HG03135 (cell line): ENCODE data around the gene EME2.

Experiments used
- ATAC-seq: cut with Tn5 transposase; IDR thresholded peaks from one replicate; pipeline ENCODE4 v1.9.1; 2021; ENCODE audit warnings: mild to moderate bottlenecking, moderate library complexity; ENCODE audit not compliant: unreplicated experiment

EME2 gene

GRCh38 chr16:1817716-1818115 lies 45.1 kb downstream of the EME2 start:
- no peak for ATAC-seq

GRCh38 chr16:1818204-1818872 lies 45.7 kb downstream of the EME2 start:
- no peak for ATAC-seq

GRCh38 chr16:1818873-1819525 lies 46.4 kb downstream of the EME2 start:
- no peak for ATAC-seq

- ATAC-seq: no peak
Observed at GRCh38 chr16:1819611-1820010, 47.0 kb downstream of the EME2 start.

DNA sequence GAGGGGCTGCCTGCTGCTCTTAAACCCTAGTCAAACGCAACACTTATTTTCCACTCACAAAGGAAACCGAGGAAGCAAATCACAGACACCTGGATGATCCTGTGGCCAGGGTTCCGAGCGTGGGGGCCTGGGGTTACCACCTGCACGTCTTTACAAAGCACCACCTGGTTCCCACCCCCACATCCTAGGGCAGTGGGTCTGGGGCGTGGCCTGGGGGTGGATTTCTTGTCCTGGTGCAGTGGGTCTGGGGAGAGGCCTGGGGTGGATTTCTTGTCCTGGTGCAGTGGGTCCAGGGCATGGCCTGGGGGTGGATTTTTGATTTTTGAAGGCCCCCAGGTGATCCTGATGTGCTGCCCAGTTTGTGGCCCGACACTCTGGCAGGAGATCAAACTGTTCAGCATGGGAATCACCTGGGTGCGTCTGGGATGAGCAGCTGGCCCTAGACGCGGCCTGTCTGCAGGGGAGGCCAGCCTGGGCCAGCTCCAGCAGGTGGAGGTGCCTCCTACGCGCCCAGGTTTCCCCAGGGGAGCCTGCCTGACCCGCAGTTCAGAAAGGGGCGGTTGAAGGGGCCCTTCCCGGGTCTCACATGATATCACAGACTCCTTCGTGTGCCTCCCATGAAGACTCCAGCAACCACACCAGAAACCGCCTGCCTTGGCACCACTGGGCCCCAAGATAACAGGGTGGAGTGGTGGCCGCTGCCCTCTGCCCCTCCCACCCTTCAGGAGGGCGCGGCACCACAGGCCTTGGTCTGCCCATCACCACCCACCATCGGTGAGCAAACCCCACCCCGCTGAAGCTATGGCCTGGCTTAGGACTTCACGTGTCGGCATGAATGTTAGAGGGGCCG lies 47.7 kb downstream of the EME2 start:
- no peak for ATAC-seq

GRCh38 chr16:1820946-1821290 lies 48.3 kb downstream of the EME2 start:
- ATAC-seq: no peak

DNA sequence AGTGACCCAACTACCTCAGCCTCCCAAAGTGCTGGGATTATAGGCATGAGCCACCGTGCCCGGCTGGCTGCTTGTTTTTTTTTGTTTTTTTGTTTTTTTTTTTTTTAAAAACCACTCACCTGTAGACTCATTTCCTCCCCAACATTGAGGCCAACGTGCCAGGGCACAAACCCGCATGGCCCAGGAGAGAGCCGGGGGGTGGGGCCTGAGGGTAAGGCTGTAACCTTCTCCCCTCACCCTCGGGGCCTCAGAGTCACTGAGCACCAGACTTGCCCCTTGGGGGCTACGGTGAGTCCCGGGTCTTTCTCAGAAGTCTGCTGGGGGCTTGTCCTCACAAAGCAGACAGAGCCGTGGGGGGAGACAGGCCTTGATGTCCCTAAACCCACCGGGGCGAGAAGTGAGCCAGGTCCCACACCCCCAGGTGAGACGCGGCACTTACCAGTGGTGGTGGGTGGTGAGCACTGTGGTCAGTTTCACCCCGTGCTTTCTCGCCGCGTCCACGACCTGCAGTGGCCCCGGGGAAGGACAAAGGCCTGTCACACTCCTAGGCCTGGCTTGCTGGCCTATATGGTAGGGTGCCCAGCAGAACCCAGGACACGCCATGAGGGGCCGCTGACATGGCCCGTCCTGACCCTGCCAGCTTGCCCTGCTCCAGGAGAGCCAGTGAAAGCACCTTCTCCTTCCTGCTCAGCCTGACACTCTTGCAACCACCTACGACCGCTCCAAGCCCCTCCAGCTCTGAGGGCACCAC lies 49.4 kb downstream of the EME2 start:
- no peak for ATAC-seq

- no peak for ATAC-seq
Observed at GRCh38 chr16:1822801-1823200, 50.2 kb downstream of the EME2 start.

DNA sequence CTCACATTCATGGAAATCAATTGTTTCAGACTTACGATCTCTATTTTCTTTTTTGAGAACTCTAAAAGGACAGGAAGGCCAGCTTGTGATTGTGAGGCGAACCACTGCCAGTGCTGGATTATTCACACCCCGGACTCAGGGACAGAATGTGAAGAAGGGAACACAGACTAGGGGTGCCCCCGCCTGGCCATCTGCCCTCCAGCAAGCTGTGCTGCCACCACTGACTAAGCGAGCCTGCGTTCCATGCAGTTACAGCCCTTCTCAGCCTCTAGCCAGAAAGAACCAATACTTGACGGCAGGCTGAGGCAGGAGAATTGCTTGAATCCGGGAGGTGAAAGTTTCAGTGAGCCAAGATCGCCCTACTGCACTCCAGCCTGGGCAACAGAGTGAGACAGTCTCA lies 51.2 kb downstream of the EME2 start:
- no peak for ATAC-seq

DNA sequence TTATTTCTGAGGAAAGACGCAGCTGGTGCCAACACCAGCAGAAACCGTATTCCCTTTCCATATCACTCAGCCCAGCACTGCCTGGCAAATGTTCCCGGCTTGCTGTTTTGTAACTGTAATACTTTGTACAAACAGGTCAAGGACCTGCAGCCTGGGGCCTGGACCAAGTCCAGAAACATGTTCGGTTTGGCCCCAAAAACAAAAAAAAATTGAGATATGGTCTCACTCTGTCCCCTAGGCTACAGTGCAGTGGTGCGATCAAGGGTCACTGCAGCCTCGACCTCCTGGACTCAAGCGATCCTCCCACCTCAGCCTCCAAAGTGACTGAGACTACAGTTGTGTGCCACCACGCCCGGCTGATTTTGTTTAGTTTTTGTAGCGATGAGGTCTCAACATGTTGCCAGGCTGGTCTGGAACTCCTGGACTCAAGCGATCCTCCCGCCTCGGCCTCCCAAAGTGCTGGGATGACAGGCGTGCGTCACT lies 52.8 kb downstream of the EME2 start:
- ATAC-seq: no peak
